BJ (cell line): ENCODE data around the gene ZNF66. TPM values are rescaled to one million over a fixed set of nuclear protein-coding genes. Genes with fewer than 3 reads are reported as not detected.

ENCODE experiments used
- CTCF ChIA-PET: fragments of 350-600 bp; formaldehyde crosslinking; extraction: SDS; loops from one replicate; lab custom pipeline; 2021; ENCODE audit warnings: antibody characterized with exemption, inconsistent platforms; lab: Yijun Ruan, JAX
- POLR2A ChIA-PET: fragments of 300-600 bp; sonication (Branson Sonifier 250); formaldehyde crosslinking; extraction: SDS; loops from one replicate; lab custom pipeline; 2021; ENCODE audit warnings: antibody characterized with exemption; lab: Charles Lee
- DNase-seq: peaks from one replicate; pipeline ENCODE4 v3.0.0-alpha.2; 2011; ENCODE audit warnings: low read depth
- H3K27me3 ChIP-seq: 2 replicates; pipeline ENCODE4 v1.6.0; 2011; ENCODE audit warnings: low read length; ENCODE audit not compliant: control insufficient read depth, insufficient read depth
- H3K36me3 ChIP-seq: 2 replicates; pipeline ENCODE4 v1.5.1; 2011; ENCODE audit warnings: low read length; ENCODE audit not compliant: control insufficient read depth, insufficient read depth
- H3K4me3 ChIP-seq: 2 replicates; pipeline ENCODE4 v1.5.1; 2011; ENCODE audit warnings: low read depth, mild to moderate bottlenecking, control low read depth, low read length
- polyA plus RNA-seq: library from polyadenylated mRNA; depleted of rRNA; stranded (reverse); fragments of >200 nt; gene quantifications from 2 replicates; pipeline ENCODE4 v1.2.3, GENCODE V29; 2011; rRNA removed
- TF ChIP-seq, protein P1 (sequence below): IDR thresholded peaks from 2 replicates; pipeline ENCODE4 v1.5.1; 2011; ENCODE audit warnings: low read depth, mild to moderate bottlenecking, control low read depth, inconsistent platforms, low read length, moderate library complexity; ENCODE audit not compliant: insufficient read depth

Gene ZNF66
- polyA plus RNA-seq, 1 experiment: 0.94 TPM

DNA sequence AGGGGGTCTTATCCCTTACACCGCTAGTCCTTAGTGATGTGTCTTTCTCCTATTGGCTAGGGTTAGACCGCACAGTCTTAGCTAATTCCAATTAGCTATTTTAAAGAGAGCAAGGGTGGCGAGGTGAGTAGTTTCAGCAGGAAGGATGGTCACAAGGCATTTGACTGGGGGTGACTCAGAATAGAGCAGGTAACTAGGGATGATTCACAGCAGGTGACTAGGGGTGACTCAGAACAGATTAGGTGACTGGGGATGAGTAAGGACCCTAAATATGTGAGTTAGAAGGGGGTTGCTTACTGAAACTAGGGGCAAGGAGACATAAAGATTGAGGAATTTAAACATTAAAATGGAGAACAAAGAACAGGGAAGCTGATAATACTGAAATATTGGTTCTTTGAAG, 64.3 kb downstream of the ZNF66 start:
- POLR2A ChIA-PET: no interaction called here
- Histone ChIP-seq H3K36me3 (no peaks in the 10 kb centered on the region), H3K27me3 (no peaks in the 10 kb centered on the region), H3K4me3 (no peak overlapping the region)
- no peak for DNase-seq
- CTCF ChIA-PET: no interaction called here
- TF ChIP-seq, protein P1, sequence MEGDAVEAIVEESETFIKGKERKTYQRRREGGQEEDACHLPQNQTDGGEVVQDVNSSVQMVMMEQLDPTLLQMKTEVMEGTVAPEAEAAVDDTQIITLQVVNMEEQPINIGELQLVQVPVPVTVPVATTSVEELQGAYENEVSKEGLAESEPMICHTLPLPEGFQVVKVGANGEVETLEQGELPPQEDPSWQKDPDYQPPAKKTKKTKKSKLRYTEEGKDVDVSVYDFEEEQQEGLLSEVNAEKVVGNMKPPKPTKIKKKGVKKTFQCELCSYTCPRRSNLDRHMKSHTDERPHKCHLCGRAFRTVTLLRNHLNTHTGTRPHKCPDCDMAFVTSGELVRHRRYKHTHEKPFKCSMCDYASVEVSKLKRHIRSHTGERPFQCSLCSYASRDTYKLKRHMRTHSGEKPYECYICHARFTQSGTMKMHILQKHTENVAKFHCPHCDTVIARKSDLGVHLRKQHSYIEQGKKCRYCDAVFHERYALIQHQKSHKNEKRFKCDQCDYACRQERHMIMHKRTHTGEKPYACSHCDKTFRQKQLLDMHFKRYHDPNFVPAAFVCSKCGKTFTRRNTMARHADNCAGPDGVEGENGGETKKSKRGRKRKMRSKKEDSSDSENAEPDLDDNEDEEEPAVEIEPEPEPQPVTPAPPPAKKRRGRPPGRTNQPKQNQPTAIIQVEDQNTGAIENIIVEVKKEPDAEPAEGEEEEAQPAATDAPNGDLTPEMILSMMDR: no peak

Other genes with a start within 250 kb of the ZNF66 start
- gene ZNF737, start 210.5 kb upstream of the ZNF66 start, polyA plus RNA-seq: 3.4 and 5.0 TPM in 2 replicates
- 1.8 and 3.8 TPM in 2 replicates for gene ZNF626, start 114.7 kb upstream of the ZNF66 start, polyA plus RNA-seq
- gene ZNF85, start 146.9 kb downstream of the ZNF66 start, polyA plus RNA-seq: 4.6 and 8.7 TPM in 2 replicates
- 5.3 and 5.9 TPM in 2 replicates for gene ZNF430, start 244.4 kb downstream of the ZNF66 start, polyA plus RNA-seq